NCI-H2196 (cell line): ENCODE data around the gene IFIT1B.
A peak's percentile ranks its signal among the peaks of the same experiment; 100 is the strongest.
"Not testable (repeated sequence)": the region's sequence is repeated elsewhere in the genome, so short reads cannot be mapped to it uniquely, and the experiment has no call there.

ENCODE experiments used
- DNase-seq: peaks from one replicate; lab custom pipeline; 2025; ENCODE audit not compliant: unreplicated experiment; lab: John Stamatoyannopoulos, UW

Gene IFIT1B

DNA sequence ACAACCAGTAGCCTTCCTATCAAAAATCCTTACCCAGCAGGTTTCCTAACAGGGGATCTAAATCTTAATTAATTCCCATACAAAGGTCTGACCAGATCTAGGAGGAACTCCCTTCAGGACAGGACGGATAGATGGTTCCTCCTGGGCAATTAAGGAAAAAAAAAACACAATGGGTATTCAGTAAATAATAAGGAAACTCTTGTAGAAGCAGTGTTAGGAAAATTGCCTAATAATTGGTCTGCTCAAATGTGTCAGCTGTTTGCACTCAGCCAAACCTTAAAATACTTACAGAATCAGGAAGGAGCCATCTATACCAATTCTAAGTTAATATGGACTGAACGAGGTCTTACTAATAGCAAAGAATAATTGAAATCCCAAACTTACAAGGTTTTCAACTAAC is 33.3 kb downstream of the IFIT1B start:
- not testable (repeated sequence) for DNase-seq

DNA sequence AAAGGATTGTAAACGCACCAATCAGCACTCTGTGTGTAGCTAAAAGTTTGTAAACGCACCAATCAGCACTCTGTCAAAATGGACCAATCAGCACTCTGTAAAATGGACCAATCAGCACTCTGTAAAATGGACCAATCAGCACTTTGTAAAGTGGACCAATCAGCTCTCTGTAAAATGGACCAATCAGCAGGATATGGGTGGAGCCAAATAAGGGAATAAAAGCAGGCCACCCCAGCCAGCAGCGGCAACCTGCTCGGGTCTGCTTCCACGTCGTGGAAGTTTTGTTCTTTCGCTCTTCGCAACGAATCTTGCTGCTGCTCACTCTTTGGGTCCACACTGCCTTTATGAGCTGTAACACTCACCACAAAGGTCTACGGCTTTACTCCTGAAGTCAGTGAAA is 34.4 kb downstream of the IFIT1B start:
- not testable (repeated sequence) for DNase-seq

DNA sequence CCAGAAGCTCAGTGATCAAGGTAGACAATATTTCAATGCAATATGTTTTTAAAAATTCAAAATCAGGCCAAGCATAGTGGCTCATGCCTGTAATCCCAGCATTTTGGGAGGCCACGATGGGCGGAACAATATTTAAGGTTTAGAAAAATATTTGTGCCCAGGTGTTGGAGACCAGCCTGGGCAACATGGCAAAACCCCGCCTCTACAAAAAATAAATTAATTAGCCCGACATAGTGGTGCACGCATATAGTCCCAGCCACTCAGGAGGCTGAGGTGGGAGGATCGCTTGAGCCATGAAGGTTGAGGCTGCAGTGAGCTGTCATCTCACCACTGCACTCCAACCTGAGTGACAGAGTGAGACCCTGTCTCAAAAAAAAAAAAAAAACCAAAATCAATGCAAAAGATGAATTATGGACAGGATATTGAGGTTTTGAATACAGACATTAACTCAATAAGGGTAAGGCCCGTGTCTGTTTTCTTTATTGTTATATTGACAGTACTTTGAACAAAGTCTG is 35.6 kb downstream of the IFIT1B start:
- no peak for DNase-seq

DNA sequence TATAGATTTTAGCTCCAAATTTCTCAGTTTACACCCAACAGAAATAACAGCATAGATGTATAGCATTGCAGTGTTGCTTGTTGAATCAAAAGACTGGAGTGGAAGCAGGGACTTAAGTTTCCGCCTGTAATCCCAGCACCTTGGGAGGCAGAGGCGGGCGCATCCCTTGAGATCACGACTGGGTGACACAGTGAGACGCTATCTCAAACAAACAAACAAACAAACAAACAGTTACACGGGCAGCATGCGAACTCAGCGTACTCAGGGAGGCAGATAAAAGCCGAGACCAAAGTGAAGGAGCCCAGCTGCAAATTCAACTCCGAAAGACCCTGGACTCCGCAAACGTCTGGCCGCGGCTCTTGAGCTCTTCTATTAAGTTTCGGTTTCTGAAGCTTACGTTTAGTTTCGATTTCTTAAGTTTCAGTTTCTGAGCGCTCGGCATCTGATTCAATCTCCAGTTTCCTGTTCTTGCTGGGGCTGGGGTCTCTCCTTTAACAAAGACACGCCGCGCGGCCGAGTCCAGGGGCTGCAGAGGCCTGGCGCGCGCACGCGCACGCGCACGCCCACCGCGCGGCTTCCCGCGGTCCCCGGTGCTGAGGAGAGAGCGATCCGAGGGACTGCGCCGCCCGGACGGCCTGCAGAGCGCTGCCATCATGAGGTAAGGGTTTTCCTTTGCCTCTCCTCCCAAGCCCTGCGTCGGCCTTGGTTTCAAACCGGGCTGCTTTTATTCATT is 36.5 kb downstream of the IFIT1B start, which contains the start of gene IFIT5:
TSS of gene IFIT5 (plus strand) at position 423 of the 733 bp plus-strand sequence. CDS start at position 654, 231 bp downstream.
- peak; percentile 21 for DNase-seq

DNA sequence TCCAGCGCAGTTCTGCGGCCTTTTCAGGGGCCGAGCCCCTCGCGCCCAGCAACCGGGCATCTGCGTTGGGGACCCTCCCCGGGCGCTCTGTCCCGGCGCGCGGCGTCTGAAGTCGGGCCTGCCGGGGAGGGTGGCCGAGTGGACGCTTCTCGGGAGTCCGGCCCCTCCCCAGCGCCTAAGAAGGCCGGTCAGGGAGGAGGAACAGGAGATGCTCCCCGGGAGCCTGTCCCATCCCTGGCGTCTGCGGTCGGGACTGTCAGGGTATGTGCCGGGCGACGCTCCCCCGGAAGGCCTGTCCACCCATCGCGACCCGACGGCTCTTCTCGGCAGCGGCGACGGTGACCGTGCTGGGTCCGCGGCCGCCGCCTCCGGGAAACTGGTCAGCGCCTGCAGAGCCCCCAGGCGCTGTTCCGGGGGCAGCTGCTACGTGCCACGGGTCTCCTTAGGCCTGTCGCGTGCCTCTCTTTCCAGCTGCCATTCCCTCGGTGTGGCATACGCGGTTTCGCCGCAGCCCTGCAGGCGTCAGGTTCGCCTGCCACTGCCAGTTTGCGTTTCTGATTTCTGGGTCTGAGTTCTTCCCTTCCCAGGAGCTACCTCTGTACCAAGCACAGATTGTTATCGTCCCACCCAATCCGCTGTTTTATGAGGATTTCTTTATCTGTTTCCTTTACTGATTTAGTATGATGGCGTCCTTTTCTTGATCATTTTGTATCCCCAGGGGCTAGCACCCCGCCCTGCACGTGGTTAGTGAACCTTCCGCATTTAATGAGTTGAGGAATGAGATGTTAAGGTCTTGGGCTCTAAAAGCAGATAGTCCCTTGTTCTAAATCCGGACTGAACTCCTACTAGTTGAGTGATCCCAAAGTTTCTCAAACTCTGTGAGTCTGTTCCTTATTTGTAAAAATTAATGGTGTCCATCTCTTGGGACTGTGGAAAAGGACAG is 37.3 kb downstream of the IFIT1B start:
- DNase-seq, result no peak

DNA sequence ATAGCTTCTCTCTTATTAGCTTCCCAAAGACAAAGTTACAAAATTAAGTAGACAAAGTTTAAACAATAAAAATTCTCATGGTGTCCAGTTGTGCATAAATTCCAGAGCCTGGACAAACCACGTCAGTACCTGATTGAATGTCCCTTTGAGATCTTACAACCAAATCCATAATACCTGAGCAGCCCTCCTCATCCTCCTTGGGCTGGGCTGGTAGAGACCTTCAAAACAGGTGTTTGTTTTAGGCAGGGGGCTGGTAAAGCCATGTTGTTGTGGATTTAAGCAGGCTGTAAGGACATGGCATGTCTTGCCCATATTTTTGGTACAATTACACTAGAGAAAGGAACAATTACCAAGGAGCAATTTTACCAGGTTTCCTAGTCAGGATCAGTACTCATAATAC is 38.6 kb downstream of the IFIT1B start:
- DNase-seq, result no peak

DNA sequence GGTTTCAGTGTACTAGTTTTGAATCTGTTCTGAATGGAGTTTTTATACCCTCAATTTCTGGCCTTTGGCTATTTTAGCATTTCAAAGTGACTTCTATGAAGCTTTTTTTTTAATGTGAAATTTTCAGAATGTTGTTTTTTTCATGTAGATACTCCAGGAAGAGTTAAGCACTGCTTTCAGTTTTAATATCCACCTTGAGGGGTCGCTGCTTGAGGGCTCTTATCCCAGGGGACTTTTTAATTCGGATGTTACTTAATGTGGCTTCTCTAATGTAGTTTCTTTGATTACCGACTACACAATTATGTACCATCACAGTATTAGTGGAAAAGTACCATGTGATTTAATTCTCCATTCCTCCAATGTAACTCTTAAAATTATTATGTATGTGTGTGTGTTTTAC is 41.7 kb downstream of the IFIT1B start:
- no peak for DNase-seq

DNA sequence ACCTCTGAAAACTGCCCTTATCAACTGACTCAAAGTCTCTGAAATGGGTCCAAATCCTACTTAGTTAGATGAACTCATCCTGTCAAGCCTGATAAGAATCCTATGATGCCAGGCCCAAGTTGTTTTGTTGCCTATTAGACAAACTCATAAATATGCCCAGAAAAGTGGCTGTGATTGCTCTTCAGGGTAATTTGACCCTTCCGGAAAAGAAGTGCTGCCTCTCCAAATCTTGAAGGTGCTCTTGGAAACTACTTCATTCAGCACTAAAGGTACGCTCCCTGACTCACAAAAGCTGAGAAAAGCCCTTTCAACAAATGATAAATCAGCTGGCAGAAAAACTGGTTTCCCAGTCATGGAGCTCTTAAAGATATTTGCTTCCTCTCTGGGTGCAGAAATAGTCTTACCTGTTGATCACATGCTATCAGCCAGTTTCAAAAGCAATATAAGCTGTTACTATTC is 43.2 kb downstream of the IFIT1B start:
- DNase-seq, result no peak

DNA sequence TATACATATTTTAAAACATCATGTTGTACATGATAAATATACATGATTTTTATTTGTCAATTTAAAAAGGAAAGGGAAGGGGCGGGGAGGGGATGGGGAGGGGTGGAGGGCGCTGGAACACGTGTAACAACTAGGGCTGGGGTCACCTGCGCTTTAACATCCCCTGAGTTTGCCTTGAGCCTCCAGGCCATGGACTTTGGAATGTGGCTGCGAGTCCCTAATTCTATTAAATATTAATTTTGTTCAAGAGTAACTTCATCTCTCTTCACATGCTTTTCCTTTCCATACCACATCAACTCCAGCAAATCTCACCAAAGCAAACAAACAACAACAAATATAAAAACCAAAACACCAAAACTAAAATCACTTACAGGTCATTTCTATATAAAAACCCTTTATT is 47.1 kb downstream of the IFIT1B start:
- no peak for DNase-seq

DNA sequence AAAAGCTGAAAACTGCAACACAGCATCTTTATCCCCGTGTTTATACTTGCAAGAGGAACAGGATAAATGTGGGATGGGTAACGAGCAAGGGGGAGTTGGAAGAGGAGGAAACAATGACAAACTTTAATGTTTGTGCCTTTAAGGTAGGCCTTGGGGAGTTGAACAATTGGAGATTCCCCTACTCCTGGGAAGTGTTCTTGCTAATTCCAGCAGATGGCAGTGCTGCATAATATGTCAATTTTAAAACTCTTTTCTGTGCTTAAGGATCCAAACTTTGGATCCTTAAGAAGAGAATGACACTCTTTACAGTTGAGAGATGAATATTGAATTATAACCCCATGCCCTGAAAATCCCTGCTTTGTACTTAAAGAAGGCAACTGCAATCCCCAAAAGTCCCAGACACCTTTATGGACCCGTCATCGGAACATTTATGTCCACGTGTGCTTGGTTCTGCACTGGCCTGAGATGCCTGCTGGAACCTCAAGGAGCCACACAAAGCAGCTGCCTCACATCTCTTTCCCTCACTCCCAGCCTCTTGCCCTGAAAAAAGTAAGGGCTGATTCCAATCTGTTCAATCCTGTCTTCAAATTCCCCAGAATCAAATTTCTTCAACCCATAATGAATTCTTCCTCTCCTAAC is 48.5 kb downstream of the IFIT1B start:
- DNase-seq, result peak; percentile 3

DNA sequence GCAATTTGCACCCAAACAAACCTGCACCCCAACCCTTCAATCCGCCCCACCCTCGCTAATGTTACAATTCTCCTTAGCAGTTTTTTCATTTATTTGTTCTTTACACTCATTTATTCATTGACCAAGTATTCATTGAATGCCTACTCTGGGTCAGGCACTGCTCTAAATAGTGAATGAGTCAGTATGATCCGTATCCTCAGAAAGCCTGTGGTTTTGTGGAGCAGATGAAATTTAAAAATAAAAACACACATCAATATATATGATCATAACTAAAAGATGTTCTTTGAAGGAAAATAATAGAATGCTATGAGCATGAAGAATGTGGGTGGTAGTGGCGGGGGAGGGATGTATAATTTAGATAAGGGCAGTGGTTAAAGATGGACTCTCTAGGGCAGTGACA is 49.8 kb downstream of the IFIT1B start:
- DNase-seq, result no peak

DNA sequence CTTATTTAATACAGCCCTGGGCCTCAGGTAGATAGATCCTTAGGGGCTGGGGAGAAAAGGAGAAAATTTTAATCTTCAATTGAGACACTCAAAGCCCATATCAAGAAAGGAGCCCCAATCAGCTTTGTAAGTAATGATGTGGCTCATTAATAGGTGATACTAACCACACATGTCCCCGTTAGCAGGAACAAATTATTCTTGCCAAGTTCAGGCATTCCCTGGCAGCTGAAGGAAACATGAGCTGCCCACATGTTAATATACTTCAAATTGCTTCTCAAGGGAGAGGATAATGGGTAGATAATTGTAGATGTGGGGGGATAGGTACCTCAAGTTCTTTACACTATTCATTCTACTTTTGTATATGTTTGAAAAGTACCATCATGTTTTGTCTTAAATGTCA is 51.0 kb downstream of the IFIT1B start:
- DNase-seq, result no peak

DNA sequence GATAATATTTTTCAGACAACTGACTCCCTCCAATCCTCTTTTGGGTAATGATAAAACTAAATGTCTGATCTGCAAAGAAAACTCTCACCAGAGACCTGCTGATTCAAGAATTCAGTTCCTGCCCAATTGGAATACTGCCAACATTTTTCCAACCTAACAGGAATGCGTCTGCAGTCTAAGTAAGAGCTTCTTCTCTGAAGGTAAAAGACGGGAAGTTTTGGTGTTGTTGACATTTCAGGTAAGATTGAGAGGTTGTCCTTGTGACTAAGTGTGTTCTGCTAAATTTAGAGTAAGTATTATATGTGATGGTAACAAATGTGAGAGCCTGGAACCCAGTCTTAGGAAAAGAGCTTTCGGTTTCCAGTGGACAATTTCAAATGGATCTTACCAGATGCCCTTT is 54.1 kb downstream of the IFIT1B start:
- no peak for DNase-seq
